HG02943 (cell line): ENCODE measurements around the gene THAP4.
"Not testable (repeated sequence)": the region's sequence is repeated elsewhere in the genome, so short reads cannot be mapped to it uniquely, and the experiment has no call there.

ENCODE experiments used
- ATAC-seq: cut with Tn5 transposase; IDR thresholded peaks from one replicate; pipeline ENCODE4 v1.9.1; 2021; ENCODE audit warnings: mild to moderate bottlenecking, low read depth, moderate library complexity; ENCODE audit not compliant: unreplicated experiment

Gene THAP4

GRCh38 chr2:241590496-241591455, 46.2 kb downstream of the THAP4 start:
- not testable (repeated sequence) for ATAC-seq

GRCh38 chr2:241589863-241590262, 47.1 kb downstream of the THAP4 start:
- ATAC-seq, result not testable (repeated sequence)

- no peak for ATAC-seq
Observed at GRCh38 chr2:241586564-241587264, 50.2 kb downstream of the THAP4 start.

GRCh38 chr2:241584436-241584835, 52.5 kb downstream of the THAP4 start:
- ATAC-seq, result no peak

GRCh38 chr2:241582806-241583205, 54.2 kb downstream of the THAP4 start:
- no peak for ATAC-seq

GRCh38 chr2:241582328-241582727, 54.6 kb downstream of the THAP4 start:
- ATAC-seq, result no peak

- no peak for ATAC-seq
Observed at GRCh38 chr2:241579281-241579680, 57.7 kb downstream of the THAP4 start.

- no peak for ATAC-seq
Observed at GRCh38 chr2:241577413-241578122, 59.4 kb downstream of the THAP4 start.

- ATAC-seq, result no peak
Observed at GRCh38 chr2:241576293-241576654, 60.7 kb downstream of the THAP4 start.

GRCh38 chr2:241575624-241576292, 61.2 kb downstream of the THAP4 start:
- ATAC-seq, result no peak

GRCh38 chr2:241574911-241575623, 61.9 kb downstream of the THAP4 start:
- no peak for ATAC-seq

- ATAC-seq, result no peak
Observed at GRCh38 chr2:241573741-241574140, 63.2 kb downstream of the THAP4 start.

- ATAC-seq, result not testable (repeated sequence)
Observed at GRCh38 chr2:241572915-241573651, 63.9 kb downstream of the THAP4 start.

GRCh38 chr2:241571821-241572620, 64.9 kb downstream of the THAP4 start:
- ATAC-seq, result no peak

GRCh38 chr2:241570961-241571581, 65.9 kb downstream of the THAP4 start:
- no peak for ATAC-seq

- no peak for ATAC-seq
Observed at GRCh38 chr2:241569831-241570281, 67.1 kb downstream of the THAP4 start.

- ATAC-seq, result no peak
Observed at GRCh38 chr2:241568726-241569125, 68.2 kb downstream of the THAP4 start.

GRCh38 chr2:241567776-241568175, 69.2 kb downstream of the THAP4 start:
- no peak for ATAC-seq
